ENCODE results near the gene PRKCE. TPM values are rescaled to one million over a fixed set of nuclear protein-coding genes. Genes with fewer than 3 reads are reported as not detected.

The PRKCE gene
- polyA plus RNA-seq, 1 of the 3 experiments (the other 2 are of a cell fraction): 16.3 TPM

DNA sequence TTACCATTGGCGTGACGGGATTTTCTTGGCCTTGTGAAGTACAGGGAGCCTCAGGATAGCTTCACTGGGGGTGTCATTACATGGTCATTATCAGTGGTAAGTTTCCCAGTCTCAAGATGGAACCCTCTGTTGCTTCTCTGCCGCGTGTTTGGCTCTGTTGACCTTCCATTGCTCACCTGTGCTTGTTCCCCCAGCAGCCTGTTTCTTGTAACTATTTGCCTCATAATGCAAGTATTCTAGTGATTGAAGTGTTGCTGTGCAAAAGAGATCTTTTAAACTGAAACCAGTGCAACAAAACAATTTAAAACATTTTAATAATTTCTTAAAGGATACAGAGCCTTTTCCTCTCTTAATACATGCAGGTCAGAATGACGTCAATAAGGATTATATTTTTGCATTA is 24.6 kb downstream of the PRKCE start (continued):
- no peak for TF ChIP-seq RCOR1 (IDR thresholded peaks at IDR 0.05; ENCODE audit: low read length)
- TF ChIP-seq TAF1 (IDR thresholded peaks at IDR 0.05; ENCODE audit: borderline replicate concordance, low read depth, low read length): no peak
- no peak for TF ChIP-seq NFIC (IDR thresholded peaks at IDR 0.05; ENCODE audit: borderline replicate concordance)
- no peak for TF ChIP-seq MXI1 (IDR thresholded peaks at IDR 0.05; ENCODE audit: low read depth, low read length)
- TF ChIP-seq, protein P1, sequence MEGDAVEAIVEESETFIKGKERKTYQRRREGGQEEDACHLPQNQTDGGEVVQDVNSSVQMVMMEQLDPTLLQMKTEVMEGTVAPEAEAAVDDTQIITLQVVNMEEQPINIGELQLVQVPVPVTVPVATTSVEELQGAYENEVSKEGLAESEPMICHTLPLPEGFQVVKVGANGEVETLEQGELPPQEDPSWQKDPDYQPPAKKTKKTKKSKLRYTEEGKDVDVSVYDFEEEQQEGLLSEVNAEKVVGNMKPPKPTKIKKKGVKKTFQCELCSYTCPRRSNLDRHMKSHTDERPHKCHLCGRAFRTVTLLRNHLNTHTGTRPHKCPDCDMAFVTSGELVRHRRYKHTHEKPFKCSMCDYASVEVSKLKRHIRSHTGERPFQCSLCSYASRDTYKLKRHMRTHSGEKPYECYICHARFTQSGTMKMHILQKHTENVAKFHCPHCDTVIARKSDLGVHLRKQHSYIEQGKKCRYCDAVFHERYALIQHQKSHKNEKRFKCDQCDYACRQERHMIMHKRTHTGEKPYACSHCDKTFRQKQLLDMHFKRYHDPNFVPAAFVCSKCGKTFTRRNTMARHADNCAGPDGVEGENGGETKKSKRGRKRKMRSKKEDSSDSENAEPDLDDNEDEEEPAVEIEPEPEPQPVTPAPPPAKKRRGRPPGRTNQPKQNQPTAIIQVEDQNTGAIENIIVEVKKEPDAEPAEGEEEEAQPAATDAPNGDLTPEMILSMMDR (IDR thresholded peaks at IDR 0.05): no peak
- no peak for TF ChIP-seq SMC3 (IDR thresholded peaks at IDR 0.05; ENCODE audit: low read depth, low read length)
- no peak for TF ChIP-seq RXRA (IDR thresholded peaks at IDR 0.05; ENCODE audit: borderline replicate concordance, low read depth)
- no peak for TF ChIP-seq FOXJ3 (CRISPR knock-in tag; IDR thresholded peaks at IDR 0.05)

DNA sequence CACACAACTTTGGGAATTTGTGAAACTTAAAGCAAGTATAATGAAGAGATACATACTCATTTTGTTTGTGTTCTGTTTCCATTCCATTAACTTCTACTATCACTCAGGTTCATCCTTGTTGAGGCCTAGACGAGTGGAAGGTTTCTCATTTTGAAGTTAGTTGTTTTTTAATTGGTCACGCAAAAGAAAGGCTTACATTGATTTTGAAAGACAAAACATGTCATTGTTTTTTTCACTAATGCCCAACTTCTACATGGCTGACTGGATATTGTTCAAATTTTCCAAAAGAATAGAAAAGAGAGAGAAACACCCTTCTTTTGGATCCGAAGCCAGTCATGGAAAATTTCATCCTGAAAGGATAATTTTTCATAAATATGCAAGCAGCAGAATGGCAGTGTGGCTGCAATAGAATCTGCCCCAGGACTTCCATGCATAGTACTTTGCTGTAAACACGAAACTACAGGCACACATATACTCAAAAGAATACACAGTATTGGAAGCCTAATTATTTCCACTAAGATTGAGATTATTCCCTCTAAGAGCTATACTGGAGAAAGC is 27.4 kb downstream of the PRKCE start:
- H3K27me3 ChIP-seq (ENCODE audit: insufficient read depth): no peaks in the 10 kb centered on the region
- H3F3A ChIP-seq (replicated peaks; ENCODE audit: insufficient read depth): peaks cover 4% of the 10 kb centered on the region
- H2AFZ ChIP-seq (ENCODE audit: low read depth): no peak overlapping the region
- H3K27ac ChIP-seq (ENCODE audit: low read depth in 2 of 2, low read length in 1 of 2): no peak overlapping the region
- ChIA-PET POLR2A (no interaction called here), CTCF (interaction anchor here (0.7 to 1.7 kb wide), 3 partner anchors 28 to 257 kb away, joined by 3 to 5 read pairs (median 4); no protein-coding TSS in a partner anchor)
- H3K4me3 ChIP-seq (ENCODE audit: low read depth in 2 of 2, low read length in 1 of 2): no peak overlapping the region
- H3K9me2 ChIP-seq: no peaks in the 10 kb centered on the region
- H3K4me2 ChIP-seq: no peak overlapping the region
- no peak for DNase-seq
- no peaks in the 10 kb centered on the region for H3K36me3 ChIP-seq (replicated peaks in 1 of 2; ENCODE audit: control insufficient read depth in 1 of 2, insufficient read depth in 2 of 2, low read length in 1 of 2)
- WGBS (ENCODE audit: low lambda C conversion rate): 93% methylated on average over 4 of the region's 4 CpGs
- no peak overlapping the region for H3K9ac ChIP-seq
- H3K79me2 ChIP-seq (ENCODE audit: insufficient read depth): peaks cover 13% of the 10 kb centered on the region
- H3K4me1 ChIP-seq (ENCODE audit: control insufficient read depth in 1 of 2, insufficient read depth in 2 of 2, low read depth in 1 of 2, low read length in 1 of 2): peaks cover 8 to 38% of the 10 kb centered on the region in 2 experiments
- H4K20me1 ChIP-seq (ENCODE audit: insufficient read depth): no peaks in the 10 kb centered on the region
- no peak for TF ChIP-seq FOXJ3 (CRISPR knock-in tag; IDR thresholded peaks at IDR 0.05)
- no peak for TF ChIP-seq YY1 (IDR thresholded peaks at IDR 0.05; ENCODE audit: low read depth)
- no peak for TF ChIP-seq POLR2AphosphoS5 (IDR thresholded peaks at IDR 0.05; ENCODE audit: low read depth, low read length)
- no peak for TF ChIP-seq TCF12 (IDR thresholded peaks at IDR 0.05)
- TF ChIP-seq, protein P2, sequence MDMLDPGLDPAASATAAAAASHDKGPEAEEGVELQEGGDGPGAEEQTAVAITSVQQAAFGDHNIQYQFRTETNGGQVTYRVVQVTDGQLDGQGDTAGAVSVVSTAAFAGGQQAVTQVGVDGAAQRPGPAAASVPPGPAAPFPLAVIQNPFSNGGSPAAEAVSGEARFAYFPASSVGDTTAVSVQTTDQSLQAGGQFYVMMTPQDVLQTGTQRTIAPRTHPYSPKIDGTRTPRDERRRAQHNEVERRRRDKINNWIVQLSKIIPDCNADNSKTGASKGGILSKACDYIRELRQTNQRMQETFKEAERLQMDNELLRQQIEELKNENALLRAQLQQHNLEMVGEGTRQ (IDR thresholded peaks at IDR 0.05; ENCODE audit: borderline replicate concordance, low read depth, low read length): no peak
- TF ChIP-seq FOXM1 (IDR thresholded peaks at IDR 0.05; ENCODE audit: low read depth): no peak
- TF ChIP-seq, protein P3, sequence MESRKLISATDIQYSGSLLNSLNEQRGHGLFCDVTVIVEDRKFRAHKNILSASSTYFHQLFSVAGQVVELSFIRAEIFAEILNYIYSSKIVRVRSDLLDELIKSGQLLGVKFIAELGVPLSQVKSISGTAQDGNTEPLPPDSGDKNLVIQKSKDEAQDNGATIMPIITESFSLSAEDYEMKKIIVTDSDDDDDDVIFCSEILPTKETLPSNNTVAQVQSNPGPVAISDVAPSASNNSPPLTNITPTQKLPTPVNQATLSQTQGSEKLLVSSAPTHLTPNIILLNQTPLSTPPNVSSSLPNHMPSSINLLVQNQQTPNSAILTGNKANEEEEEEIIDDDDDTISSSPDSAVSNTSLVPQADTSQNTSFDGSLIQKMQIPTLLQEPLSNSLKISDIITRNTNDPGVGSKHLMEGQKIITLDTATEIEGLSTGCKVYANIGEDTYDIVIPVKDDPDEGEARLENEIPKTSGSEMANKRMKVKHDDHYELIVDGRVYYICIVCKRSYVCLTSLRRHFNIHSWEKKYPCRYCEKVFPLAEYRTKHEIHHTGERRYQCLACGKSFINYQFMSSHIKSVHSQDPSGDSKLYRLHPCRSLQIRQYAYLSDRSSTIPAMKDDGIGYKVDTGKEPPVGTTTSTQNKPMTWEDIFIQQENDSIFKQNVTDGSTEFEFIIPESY (IDR thresholded peaks at IDR 0.05; ENCODE audit: borderline replicate concordance, low read depth): no peak
- TF ChIP-seq, protein P4, sequence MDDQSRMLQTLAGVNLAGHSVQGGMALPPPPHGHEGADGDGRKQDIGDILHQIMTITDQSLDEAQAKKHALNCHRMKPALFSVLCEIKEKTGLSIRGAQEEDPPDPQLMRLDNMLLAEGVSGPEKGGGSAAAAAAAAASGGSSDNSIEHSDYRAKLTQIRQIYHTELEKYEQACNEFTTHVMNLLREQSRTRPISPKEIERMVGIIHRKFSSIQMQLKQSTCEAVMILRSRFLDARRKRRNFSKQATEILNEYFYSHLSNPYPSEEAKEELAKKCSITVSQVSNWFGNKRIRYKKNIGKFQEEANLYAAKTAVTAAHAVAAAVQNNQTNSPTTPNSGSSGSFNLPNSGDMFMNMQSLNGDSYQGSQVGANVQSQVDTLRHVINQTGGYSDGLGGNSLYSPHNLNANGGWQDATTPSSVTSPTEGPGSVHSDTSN (IDR thresholded peaks at IDR 0.05): no peak
- TF ChIP-seq FOSL2 (IDR thresholded peaks at IDR 0.05; ENCODE audit: borderline replicate concordance, low read depth): no peak
- no peak for TF ChIP-seq CHD2 (IDR thresholded peaks at IDR 0.05; ENCODE audit: low read length, partially characterized antibody)
- no peak for TF ChIP-seq EZH2phosphoT487 (IDR thresholded peaks at IDR 0.05; ENCODE audit: borderline replicate concordance, low read depth)
- TF ChIP-seq, protein P5, sequence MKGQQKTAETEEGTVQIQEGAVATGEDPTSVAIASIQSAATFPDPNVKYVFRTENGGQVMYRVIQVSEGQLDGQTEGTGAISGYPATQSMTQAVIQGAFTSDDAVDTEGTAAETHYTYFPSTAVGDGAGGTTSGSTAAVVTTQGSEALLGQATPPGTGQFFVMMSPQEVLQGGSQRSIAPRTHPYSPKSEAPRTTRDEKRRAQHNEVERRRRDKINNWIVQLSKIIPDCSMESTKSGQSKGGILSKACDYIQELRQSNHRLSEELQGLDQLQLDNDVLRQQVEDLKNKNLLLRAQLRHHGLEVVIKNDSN (IDR thresholded peaks at IDR 0.05; ENCODE audit: borderline replicate concordance, low read depth): no peak
- TF ChIP-seq, protein P6, sequence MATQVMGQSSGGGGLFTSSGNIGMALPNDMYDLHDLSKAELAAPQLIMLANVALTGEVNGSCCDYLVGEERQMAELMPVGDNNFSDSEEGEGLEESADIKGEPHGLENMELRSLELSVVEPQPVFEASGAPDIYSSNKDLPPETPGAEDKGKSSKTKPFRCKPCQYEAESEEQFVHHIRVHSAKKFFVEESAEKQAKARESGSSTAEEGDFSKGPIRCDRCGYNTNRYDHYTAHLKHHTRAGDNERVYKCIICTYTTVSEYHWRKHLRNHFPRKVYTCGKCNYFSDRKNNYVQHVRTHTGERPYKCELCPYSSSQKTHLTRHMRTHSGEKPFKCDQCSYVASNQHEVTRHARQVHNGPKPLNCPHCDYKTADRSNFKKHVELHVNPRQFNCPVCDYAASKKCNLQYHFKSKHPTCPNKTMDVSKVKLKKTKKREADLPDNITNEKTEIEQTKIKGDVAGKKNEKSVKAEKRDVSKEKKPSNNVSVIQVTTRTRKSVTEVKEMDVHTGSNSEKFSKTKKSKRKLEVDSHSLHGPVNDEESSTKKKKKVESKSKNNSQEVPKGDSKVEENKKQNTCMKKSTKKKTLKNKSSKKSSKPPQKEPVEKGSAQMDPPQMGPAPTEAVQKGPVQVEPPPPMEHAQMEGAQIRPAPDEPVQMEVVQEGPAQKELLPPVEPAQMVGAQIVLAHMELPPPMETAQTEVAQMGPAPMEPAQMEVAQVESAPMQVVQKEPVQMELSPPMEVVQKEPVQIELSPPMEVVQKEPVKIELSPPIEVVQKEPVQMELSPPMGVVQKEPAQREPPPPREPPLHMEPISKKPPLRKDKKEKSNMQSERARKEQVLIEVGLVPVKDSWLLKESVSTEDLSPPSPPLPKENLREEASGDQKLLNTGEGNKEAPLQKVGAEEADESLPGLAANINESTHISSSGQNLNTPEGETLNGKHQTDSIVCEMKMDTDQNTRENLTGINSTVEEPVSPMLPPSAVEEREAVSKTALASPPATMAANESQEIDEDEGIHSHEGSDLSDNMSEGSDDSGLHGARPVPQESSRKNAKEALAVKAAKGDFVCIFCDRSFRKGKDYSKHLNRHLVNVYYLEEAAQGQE (IDR thresholded peaks at IDR 0.05; ENCODE audit: low read depth, low read length): no peak
- TF ChIP-seq TAF1 (IDR thresholded peaks at IDR 0.05; ENCODE audit: borderline replicate concordance, low read depth, low read length): no peak
- H3K9me3 ChIP-seq: no peaks in the 10 kb centered on the region

Measured in SK-N-SH (cell line).